Endodermal cell (in vitro differentiated cells): ENCODE measurements around the gene PCGF3. TPM values are rescaled to one million over a fixed set of nuclear protein-coding genes. Genes with fewer than 3 reads are reported as not detected.

ENCODE experiments used
- DNase-seq: peaks from one replicate; pipeline ENCODE4 v3.0.0-alpha.2; 2017
- H3K27ac ChIP-seq: 2 replicates; pipeline ENCODE4 v1.5.1; 2013; ENCODE audit warnings: mild to moderate bottlenecking, low read depth, low read length, moderate library complexity
- H3K27me3 ChIP-seq: 2 replicates; pipeline ENCODE4 v1.6.1; 2013; ENCODE audit warnings: mild to moderate bottlenecking, low read length, moderate library complexity; ENCODE audit not compliant: insufficient read depth, control insufficient read depth, poor library complexity, severe bottlenecking
- H3K36me3 ChIP-seq: 2 replicates; pipeline ENCODE4 v1.7.0; 2013; ENCODE audit warnings: mild to moderate bottlenecking, low read length, moderate library complexity; ENCODE audit not compliant: control insufficient read depth, insufficient read depth
- H3K4me1 ChIP-seq: one replicate; pipeline ENCODE4 v1.7.0; 2013; ENCODE audit warnings: low read length; ENCODE audit not compliant: control insufficient read depth, insufficient read depth
- H3K4me3 ChIP-seq: 2 replicates; pipeline ENCODE4 v1.5.1; 2013; ENCODE audit warnings: mild to moderate bottlenecking, low read length, moderate library complexity
- H3K9ac ChIP-seq: 2 replicates; pipeline ENCODE4 v1.6.1; 2013; ENCODE audit warnings: mild to moderate bottlenecking, low read length, moderate library complexity; ENCODE audit not compliant: poor library complexity, severe bottlenecking; ENCODE audit errors: extremely low read depth
- H3K9me3 ChIP-seq: 2 replicates; pipeline ENCODE4 v1.6.1; 2013; ENCODE audit warnings: mild to moderate bottlenecking, low read length, moderate library complexity; ENCODE audit not compliant: control insufficient read depth
- H3K27ac Mint-ChIP-seq: 2 replicates; pipeline ENCODE4 v1.8.0; 2020; ENCODE audit warnings: mixed read lengths
- H3K27me3 Mint-ChIP-seq: 2 replicates; pipeline ENCODE4 v1.8.0; 2021; ENCODE audit warnings: mild to moderate bottlenecking, mixed read lengths; ENCODE audit not compliant: insufficient read depth
- H3K36me3 Mint-ChIP-seq: 2 replicates; pipeline ENCODE4 v1.8.0; 2020; ENCODE audit warnings: low read depth, mixed read lengths
- H3K4me1 Mint-ChIP-seq: 2 replicates; pipeline ENCODE4 v1.8.0; 2020; ENCODE audit warnings: mixed read lengths
- H3K4me3 Mint-ChIP-seq: 2 replicates; pipeline ENCODE4 v1.8.0; 2020; ENCODE audit warnings: mild to moderate bottlenecking, moderate library complexity, mixed read lengths
- H3K9me3 Mint-ChIP-seq: 2 replicates; pipeline ENCODE4 v1.8.0; 2020; ENCODE audit warnings: mild to moderate bottlenecking, mixed read lengths
- CTCF ChIP-seq: fragments of 200-600 bp; sonication (generic); conservative IDR thresholded peaks from 2 replicates; pipeline ENCODE4 v1.5.0; 2021; ENCODE audit warnings: antibody characterized with exemption, mild to moderate bottlenecking
- WGBS, 2 experiments: methylation state at CpG; one replicate each; pipeline versions ENCODE4 v1.1.5 to v1.1.7; 2013; ENCODE audit warnings: missing lambda C conversion rate in 2 of 2, mixed read lengths in 1 of 2; ENCODE audit not compliant: insufficient coverage in 1 of 2, insufficient read length in 1 of 2; 5-methylcytosine and 5-hydroxymethylcytosine counted together
- total RNA-seq, 2 donors: library from RNA; stranded (reverse); fragmentation: NEBNext Ultra II Directional in 1 of 2; extraction: Animal tissue kit (Norgen Biotek cat#: 25700) in 1 of 2; gene quantifications; 2 replicates in 1 of 2; 3 replicates in 1 of 2; pipeline ENCODE4 v1.2.1, GENCODE V29; 2021

Gene PCGF3
- total RNA-seq, 2 donors from 2014 or later, result 53.1 to 64.0 TPM

- H3K27ac ChIP-seq, result no peak overlapping the region
- no peak overlapping the region for H3K4me3 ChIP-seq
- peaks cover 2% of the 10 kb centered on the region for H3K27me3 Mint-ChIP-seq
- no peak for DNase-seq
- no peaks in the 10 kb centered on the region for H3K9me3 ChIP-seq
- H3K36me3 Mint-ChIP-seq, result peaks cover 7% of the 10 kb centered on the region
- no peaks in the 10 kb centered on the region for H3K9me3 Mint-ChIP-seq
- no peak overlapping the region for H3K9ac ChIP-seq
- H3K4me1 Mint-ChIP-seq, result peaks cover 10% of the 10 kb centered on the region
- no peak for TF ChIP-seq CTCF
- WGBS, 2 experiments, result 87 to 89% methylated on average over 15 to 26 of the region's 26 CpGs
- H3K27ac Mint-ChIP-seq, result no peak overlapping the region
- no peaks in the 10 kb centered on the region for H3K4me1 ChIP-seq
- H3K36me3 ChIP-seq, result peaks cover under 1% of the 10 kb centered on the region
- H3K4me3 Mint-ChIP-seq, result no peak overlapping the region
- no peaks in the 10 kb centered on the region for H3K27me3 ChIP-seq
Measured at GRCh38 chr4:677431-678293, 28.0 kb upstream of the PCGF3 start.

DNA sequence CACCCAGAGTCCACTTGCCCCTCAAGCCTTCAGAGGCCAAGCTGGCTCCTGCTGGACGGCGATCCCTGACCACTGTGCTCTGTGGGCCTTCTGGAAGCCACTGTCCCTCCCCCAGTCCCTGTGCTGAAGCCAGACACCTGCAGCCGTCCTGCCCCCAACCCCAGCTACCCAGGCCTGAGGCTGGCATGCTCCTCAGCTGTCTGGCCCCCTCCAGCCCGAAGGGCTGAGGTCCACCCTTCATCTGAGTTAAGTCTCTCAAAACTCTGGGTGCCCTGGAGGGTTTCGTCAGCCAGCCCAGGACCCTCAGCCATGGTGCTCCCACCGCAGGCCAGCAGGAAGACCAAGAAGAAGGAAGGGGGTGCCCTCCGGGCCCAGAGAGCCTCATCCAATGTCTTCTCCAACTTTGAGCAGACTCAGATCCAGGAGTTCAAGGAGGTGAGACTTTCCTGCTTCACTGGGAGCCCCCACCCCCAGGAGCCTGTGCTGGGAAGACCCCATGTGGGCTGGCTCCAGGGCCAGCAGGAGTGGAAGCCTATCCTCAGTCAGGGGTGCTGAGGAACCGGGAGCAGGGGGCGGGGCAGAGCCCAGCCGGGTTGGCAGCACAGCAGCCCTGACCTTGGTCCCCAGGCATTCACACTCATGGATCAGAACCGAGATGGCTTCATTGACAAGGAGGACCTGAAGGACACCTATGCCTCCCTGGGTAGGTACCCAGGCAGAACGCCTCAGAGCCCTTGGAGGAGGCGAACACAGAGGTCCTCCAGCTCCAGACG lies 27.1 kb upstream of the PCGF3 start:
- Mint-ChIP-seq H3K27ac (no peak overlapping the region), H3K27me3 (peaks cover 2% of the 10 kb centered on the region), H3K9me3 (no peaks in the 10 kb centered on the region), H3K4me3 (no peak overlapping the region), H3K4me1 (peaks cover 5% of the 10 kb centered on the region), H3K36me3 (peaks cover 1% of the 10 kb centered on the region)
- DNase-seq, result no peak
- no peaks in the 10 kb centered on the region for H3K36me3 ChIP-seq
- no peak overlapping the region for H3K27ac ChIP-seq
- H3K9ac ChIP-seq, result no peak overlapping the region
- H3K4me1 ChIP-seq, result no peaks in the 10 kb centered on the region
- WGBS, 2 experiments, result 86 to 88% methylated on average over 11 to 14 of the region's 14 CpGs
- H3K27me3 ChIP-seq, result no peaks in the 10 kb centered on the region
- H3K4me3 ChIP-seq, result no peak overlapping the region
- TF ChIP-seq CTCF, result no peak
- H3K9me3 ChIP-seq, result no peaks in the 10 kb centered on the region

GRCh38 chr4:679104-679481 lies 26.5 kb upstream of the PCGF3 start:
- WGBS, 2 experiments, result 88 to 92% methylated on average over 7 to 13 of the region's 13 CpGs

More at GRCh38 chr4:679104-679481, 26.5 kb upstream of the PCGF3 start:
- Mint-ChIP-seq H3K36me3 (no peaks in the 10 kb centered on the region), H3K4me3 (no peak overlapping the region), H3K9me3 (no peaks in the 10 kb centered on the region), H3K27ac (no peak overlapping the region), H3K4me1 (peaks cover 4% of the 10 kb centered on the region), H3K27me3 (peaks cover 2% of the 10 kb centered on the region)
- Histone ChIP-seq H3K4me1 (no peaks in the 10 kb centered on the region), H3K9ac (no peak overlapping the region), H3K27ac (no peak overlapping the region), H3K4me3 (no peak overlapping the region), H3K27me3 (no peaks in the 10 kb centered on the region), H3K36me3 (no peaks in the 10 kb centered on the region), H3K9me3 (no peaks in the 10 kb centered on the region)
- no peak for TF ChIP-seq CTCF
- DNase-seq, result no peak
